IPS-15b (cell line): ENCODE results near the gene POLR2I.
"Not testable (repeated sequence)": the region's sequence is repeated elsewhere in the genome, so short reads cannot be mapped to it uniquely, and the experiment has no call there.

Experiments
- H3K27me3 ChIP-seq: one replicate; pipeline ENCODE4 v1.6.1; 2013; ENCODE audit warnings: low read length; ENCODE audit not compliant: control insufficient read depth, insufficient read depth
- H3K36me3 ChIP-seq: one replicate; pipeline ENCODE4 v1.6.1; 2013; ENCODE audit warnings: low read length; ENCODE audit not compliant: control insufficient read depth, insufficient read depth
- H3K4me1 ChIP-seq: one replicate; pipeline ENCODE4 v1.6.1; 2013; ENCODE audit warnings: mild to moderate bottlenecking, low read length; ENCODE audit not compliant: control insufficient read depth, insufficient read depth
- H3K4me3 ChIP-seq: one replicate; pipeline ENCODE4 v1.5.1; 2013; ENCODE audit warnings: low read depth, low read length
- H3K9ac ChIP-seq: one replicate; pipeline ENCODE4 v1.6.1; 2013; ENCODE audit warnings: low read depth, mild to moderate bottlenecking, low read length
- H3K9me3 ChIP-seq: one replicate; pipeline ENCODE4 v1.6.1; 2013; ENCODE audit warnings: mild to moderate bottlenecking, low read length; ENCODE audit not compliant: control insufficient read depth, insufficient read depth

POLR2I gene

GRCh38 chr19:36068810-36069499 lies 45.7 kb downstream of the POLR2I start:
- H3K4me3 ChIP-seq, H3K9me3 ChIP-seq, H3K27me3 ChIP-seq, H3K9ac ChIP-seq, H3K4me1 ChIP-seq: not testable (repeated sequence)
- H3K36me3 ChIP-seq, result peaks cover 61% of the 10 kb centered on the region

- Histone ChIP-seq H3K27me3 (no peaks in the 10 kb centered on the region), H3K4me3 (no peak overlapping the region), H3K9me3 (no peaks in the 10 kb centered on the region), H3K36me3 (peaks cover 59% of the 10 kb centered on the region), H3K9ac (no peak overlapping the region), H3K4me1 (no peaks in the 10 kb centered on the region)
Observed at GRCh38 chr19:36067681-36068080, 47.0 kb downstream of the POLR2I start.

GRCh38 chr19:36064826-36065225 lies 49.8 kb downstream of the POLR2I start:
- Histone ChIP-seq H3K9ac (no peak overlapping the region), H3K36me3 (peaks cover 65% of the 10 kb centered on the region), H3K9me3 (no peaks in the 10 kb centered on the region), H3K4me1 (no peaks in the 10 kb centered on the region), H3K4me3 (no peak overlapping the region), H3K27me3 (no peaks in the 10 kb centered on the region)
